K562 (cell line): ENCODE data around the gene PLA2G3.

Experiments used
- CHD1 ChIP-seq: fragments of 200-600 bp; sonication (generic); IDR thresholded peaks from one replicate; pipeline ENCODE4 v1.6.1; 2012; ENCODE audit warnings: mild to moderate bottlenecking, moderate library complexity, low read length, inconsistent platforms
- CREB1 ChIP-seq, 2 experiments: sonication (generic) in 1 of 2; formaldehyde crosslinking in 1 of 2; IDR thresholded peaks; 2 replicates each; pipeline versions ENCODE4 v1.6.1 to v1.8.0; 2012 to 2022; ENCODE audit warnings: inconsistent platforms in 1 of 2, mild to moderate bottlenecking in 1 of 2, missing genetic modification reagents in 1 of 2, moderate library complexity in 1 of 2
- TEAD2 ChIP-seq: fragments of 450-650 bp; IDR thresholded peaks from 2 replicates; pipeline ENCODE4 v1.6.1; 2016; ENCODE audit warnings: missing genetic modification characterization, control low read depth, missing compliant biosample characterization
- TF ChIP-seq, protein P1 (sequence below), 3 experiments: IDR thresholded peaks in 2 of 3; conservative IDR thresholded peaks in 1 of 3; 2 replicates each; pipeline ENCODE4 v1.5.1; 2011 to 2012; ENCODE audit warnings: low read length in 3 of 3, mild to moderate bottlenecking in 3 of 3, control low read depth in 2 of 3, improper control_type of control experiment in 1 of 3, inconsistent platforms in 1 of 3, low read depth in 1 of 3, mixed read lengths in 1 of 3, moderate library complexity in 1 of 3; ENCODE audit not compliant: insufficient read depth in 2 of 3

DNA sequence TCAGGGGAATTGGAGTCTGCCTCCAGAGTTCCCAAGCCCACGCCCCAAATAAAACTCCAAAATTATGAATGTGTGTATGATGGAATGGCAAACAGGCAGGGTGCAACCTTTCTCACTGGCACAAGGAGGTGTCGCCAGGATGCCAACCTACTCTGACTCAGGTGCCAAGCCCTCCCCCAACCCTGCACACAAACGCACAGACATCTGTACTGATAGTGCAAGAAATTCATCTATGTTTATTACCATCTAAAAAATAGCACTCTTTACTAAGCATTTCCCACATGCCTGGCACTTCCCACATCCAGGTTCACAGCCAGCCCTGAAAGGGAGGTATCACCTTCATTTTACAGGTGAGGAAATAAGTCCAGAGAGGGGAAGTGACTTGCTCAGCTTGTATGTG, 1.2 kb downstream of the PLA2G3 start:
- TF ChIP-seq, protein P1, sequence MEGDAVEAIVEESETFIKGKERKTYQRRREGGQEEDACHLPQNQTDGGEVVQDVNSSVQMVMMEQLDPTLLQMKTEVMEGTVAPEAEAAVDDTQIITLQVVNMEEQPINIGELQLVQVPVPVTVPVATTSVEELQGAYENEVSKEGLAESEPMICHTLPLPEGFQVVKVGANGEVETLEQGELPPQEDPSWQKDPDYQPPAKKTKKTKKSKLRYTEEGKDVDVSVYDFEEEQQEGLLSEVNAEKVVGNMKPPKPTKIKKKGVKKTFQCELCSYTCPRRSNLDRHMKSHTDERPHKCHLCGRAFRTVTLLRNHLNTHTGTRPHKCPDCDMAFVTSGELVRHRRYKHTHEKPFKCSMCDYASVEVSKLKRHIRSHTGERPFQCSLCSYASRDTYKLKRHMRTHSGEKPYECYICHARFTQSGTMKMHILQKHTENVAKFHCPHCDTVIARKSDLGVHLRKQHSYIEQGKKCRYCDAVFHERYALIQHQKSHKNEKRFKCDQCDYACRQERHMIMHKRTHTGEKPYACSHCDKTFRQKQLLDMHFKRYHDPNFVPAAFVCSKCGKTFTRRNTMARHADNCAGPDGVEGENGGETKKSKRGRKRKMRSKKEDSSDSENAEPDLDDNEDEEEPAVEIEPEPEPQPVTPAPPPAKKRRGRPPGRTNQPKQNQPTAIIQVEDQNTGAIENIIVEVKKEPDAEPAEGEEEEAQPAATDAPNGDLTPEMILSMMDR (IDR thresholded peaks at IDR 0.05 in 2 of 3, conservative IDR thresholded peaks at IDR 0.05 in 1 of 3; ENCODE audit: insufficient read depth in 2 of 3, low read depth in 1 of 3, low read length in 3 of 3), result no peak
- TF ChIP-seq TEAD2 (tag) (no peak), CREB1 (IDR thresholded peaks at IDR 0.05) (no peak), CREB1 (CRISPR knock-in tag; IDR thresholded peaks at IDR 0.05) (no peak), CHD1 (no peak)
